RWPE1 (cell line): Measurements from ENCODE around the gene GUK1.

Experiments
- CTCF ChIA-PET: fragments of 350-600 bp; sonication (Branson Sonifier 250); formaldehyde crosslinking; extraction: SDS; loops from one replicate; lab custom pipeline; 2021; lab: Yijun Ruan, JAX
- POLR2A ChIA-PET: fragments of 400-600 bp; formaldehyde crosslinking; extraction: SDS; loops from one replicate; lab custom pipeline; 2020; ENCODE audit warnings: antibody characterized with exemption; ENCODE audit not compliant: low non-redundant PET; lab: Yijun Ruan, JAX
- DNase-seq: peaks from one replicate; pipeline ENCODE4 v3.0.0; 2012; ENCODE audit warnings: low spot score
- H3K27ac ChIP-seq: fragments of 450-650 bp; 2 replicates; pipeline ENCODE4 v1.5.1; 2017
- TF ChIP-seq, protein P1 (sequence below): fragments of 450-650 bp; conservative IDR thresholded peaks from 2 replicates; pipeline ENCODE4 v1.5.1; 2017; ENCODE audit warnings: low read depth, mild to moderate bottlenecking

The GUK1 gene

DNA sequence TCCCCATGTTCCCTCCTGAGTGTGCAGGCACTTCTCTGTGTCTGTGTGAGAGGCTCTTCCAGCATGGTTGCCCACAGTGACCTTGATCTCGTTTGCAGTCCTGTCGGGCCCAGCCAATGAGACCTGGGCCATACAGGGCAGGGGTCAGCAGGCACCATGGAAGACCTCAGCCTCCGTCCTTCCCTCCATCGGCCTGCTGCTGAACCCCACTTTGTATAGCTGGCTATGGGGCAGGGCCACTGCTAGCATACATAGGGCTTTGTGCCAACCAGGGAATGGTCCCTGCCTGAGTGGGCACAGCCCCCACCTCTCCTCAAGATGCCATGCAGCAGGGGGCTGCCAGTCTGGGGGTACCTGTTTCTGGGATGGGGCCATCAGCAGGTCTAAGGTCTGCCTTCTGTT is 40.7 kb upstream of the GUK1 start:
- no peak for DNase-seq
- POLR2A ChIA-PET: no interaction called here
- H3K27ac ChIP-seq: peak overlapping the region; percentile 84
- TF ChIP-seq, protein P1, sequence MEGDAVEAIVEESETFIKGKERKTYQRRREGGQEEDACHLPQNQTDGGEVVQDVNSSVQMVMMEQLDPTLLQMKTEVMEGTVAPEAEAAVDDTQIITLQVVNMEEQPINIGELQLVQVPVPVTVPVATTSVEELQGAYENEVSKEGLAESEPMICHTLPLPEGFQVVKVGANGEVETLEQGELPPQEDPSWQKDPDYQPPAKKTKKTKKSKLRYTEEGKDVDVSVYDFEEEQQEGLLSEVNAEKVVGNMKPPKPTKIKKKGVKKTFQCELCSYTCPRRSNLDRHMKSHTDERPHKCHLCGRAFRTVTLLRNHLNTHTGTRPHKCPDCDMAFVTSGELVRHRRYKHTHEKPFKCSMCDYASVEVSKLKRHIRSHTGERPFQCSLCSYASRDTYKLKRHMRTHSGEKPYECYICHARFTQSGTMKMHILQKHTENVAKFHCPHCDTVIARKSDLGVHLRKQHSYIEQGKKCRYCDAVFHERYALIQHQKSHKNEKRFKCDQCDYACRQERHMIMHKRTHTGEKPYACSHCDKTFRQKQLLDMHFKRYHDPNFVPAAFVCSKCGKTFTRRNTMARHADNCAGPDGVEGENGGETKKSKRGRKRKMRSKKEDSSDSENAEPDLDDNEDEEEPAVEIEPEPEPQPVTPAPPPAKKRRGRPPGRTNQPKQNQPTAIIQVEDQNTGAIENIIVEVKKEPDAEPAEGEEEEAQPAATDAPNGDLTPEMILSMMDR: no peak
- CTCF ChIA-PET: interaction anchor here (0.6 to 1.3 kb wide), 3 partner anchors 66 to 1188 kb away, joined by 3 to 5 read pairs (median 4); partner anchors contain the start of gene IBA57

DNA sequence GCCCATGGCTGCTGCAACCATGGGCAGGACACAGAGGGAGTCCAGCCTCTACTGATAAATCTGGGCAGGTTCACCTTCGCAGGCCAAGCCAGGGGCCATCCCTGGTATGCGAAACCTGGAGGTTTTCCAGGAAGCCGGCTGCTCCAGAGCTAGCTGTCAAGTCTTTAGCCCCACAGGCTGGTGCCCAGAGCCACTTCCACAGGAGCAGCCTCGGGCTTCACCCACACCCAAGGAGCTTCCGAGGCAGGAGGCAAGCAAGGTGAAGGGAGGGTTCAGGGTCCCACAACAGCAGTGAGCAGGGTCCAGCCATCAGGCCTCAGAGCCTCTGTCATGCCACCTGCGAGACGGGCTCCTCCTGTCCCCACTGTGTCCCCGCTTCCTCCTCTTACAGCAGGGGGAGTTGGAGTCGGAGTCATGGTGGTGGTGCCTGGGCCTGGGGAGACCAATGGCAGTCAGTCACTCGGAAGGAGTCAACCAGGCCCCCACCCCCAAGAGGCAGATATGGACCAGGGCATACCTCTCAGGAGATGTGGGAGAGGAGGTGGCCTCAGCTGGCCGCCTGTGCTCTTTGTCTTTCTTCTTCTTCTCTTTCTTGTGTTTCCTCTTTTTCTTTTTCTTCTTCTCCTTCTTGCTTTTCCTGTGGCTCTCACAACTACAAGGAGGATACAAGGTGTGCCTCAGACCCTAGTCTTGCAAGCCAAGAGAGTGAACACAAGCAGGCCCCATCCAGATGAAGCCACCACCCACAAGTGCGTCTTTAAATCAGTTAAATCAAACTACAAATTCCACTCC is 39.1 kb upstream of the GUK1 start:
- TF ChIP-seq, protein P1: no peak
- no peak for DNase-seq
- CTCF ChIA-PET: interaction anchor here (1.4 kb wide), 1 partner anchor 102 kb away, joined by 9 read pairs; no protein-coding TSS in a partner anchor
- POLR2A ChIA-PET: no interaction called here
- peak overlapping the region; percentile 84 for H3K27ac ChIP-seq

DNA sequence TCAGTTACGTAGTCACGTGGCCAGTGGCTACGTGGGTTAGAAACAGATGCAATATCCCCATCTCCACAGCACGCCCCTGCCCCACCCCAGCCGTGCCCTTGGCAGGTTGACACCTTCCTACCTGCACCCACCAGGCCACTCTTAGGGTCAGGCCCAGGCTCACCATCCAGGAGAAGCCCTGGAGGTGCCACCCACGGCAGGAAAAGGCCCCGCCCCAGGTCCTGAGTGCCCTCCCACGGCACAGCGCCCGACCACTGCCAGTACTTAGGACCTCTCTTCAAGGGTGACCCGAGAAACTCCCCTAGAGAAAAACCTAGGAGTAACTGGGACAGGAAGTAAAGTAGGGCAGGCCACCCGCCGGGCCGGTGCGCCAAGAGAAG is 38.5 kb upstream of the GUK1 start:
- no peak for DNase-seq
- ChIA-PET POLR2A (no interaction called here), CTCF (interaction anchor here (0.8 to 1.4 kb wide), 2 partner anchors 10 to 102 kb away, joined by 3 to 9 read pairs; no protein-coding TSS in a partner anchor)
- TF ChIP-seq, protein P1: no peak
- H3K27ac ChIP-seq: peak overlapping the region; percentile 84

DNA sequence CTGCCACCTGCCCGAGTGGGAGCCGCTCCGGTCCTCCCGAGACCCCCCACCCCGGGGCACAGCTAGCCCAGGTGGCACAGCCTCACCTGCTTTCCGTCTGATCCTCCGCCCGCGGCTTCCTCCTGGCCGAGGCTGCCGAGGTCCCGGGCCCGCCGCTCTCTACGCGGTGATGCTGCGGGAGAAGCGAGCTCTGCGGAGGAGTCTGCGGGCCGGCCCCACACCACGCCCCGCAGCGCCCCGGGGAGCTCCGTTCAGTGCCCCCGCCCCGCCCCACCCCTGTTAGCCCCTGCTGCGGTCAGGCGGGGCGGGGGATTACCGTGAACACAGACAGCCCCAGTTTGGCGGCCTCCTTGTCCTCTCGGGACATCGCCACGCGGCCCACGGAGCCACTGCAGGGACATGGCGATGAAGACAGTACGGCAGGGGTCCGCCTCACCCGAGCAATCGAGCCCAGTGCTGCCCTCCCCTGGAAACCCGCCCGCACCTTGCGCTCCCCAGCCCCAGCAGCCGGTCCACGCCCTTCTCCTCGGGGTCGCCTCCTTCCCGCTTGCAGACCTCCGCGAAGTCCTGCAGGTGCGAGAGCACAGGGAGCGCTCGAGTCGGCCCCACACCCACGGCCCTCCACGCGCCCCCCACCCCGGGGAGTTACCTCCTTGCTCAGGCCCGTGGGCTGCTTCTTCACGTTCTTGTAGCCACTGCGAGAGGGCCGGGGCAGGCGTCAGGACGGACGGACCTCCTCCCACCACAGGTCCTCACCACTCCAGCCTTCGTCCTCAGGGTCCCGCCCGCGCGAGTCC is 37.9 kb upstream of the GUK1 start:
- CTCF ChIA-PET: interaction anchor here (0.6 to 1.4 kb wide), 3 partner anchors 11 to 103 kb away, joined by 3 to 9 read pairs (median 6); no protein-coding TSS in a partner anchor
- POLR2A ChIA-PET: no interaction called here
- peak overlapping the region; percentile 84 for H3K27ac ChIP-seq
- TF ChIP-seq, protein P1: no peak; the same call in 1 of the 2 replicates
- DNase-seq: no peak

DNA sequence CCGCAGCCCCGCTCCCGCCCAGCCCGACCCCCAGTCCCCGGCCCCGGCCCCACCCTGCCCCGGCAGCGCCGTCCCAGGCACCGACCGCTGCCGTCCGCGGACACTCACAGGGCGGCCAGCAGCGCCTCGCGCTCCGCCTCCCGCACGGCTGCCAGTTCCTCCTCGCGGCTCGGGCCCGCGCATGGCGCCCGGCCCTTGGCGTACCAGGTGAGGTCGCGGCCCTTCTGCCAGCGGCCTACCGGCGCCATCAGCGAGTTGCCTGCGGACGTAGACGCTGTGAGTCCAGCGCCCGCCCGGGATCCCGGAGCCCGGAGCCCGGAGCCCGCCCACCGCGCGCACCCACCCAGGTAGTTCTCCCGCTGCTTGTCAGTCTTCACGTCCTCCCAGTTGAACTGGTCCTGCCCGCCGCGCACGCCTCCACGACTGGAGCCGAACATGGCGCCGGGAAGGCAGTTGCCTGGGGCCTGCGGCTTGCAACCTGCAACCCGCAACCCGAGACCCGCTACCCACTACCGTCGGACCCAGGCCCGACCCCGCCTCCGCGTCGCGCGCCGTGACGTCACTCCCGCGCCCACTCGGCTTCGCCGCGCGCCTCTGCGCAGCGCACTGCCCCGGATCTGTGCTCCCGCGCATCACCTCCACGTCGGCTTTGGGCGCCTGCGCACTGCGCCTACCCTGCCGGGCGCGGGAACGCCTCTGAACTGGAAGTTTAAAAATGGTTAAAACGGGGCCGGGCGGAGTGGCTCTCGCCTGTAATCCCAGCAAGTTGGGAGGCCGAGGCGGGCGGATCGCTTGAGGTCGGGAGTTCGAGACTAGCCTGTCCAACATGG is 37.1 kb upstream of the GUK1 start, which contains the start of gene C1orf35:
Gene C1orf35 (minus strand): TSS at position 535 of the 830 bp plus-strand sequence. CDS start 98 bp downstream, at position 437.
- ChIA-PET POLR2A (no interaction called here), CTCF (interaction anchor here (0.6 kb wide), 1 partner anchor 386 kb away, joined by 3 read pairs; no protein-coding TSS in a partner anchor)
- TF ChIP-seq, protein P1: no peak
- peak; percentile 94 for DNase-seq
- peak within 1 kb of the TSS; percentile 84 for H3K27ac ChIP-seq
